ENCODE data around the gene NTN4. TPM values are rescaled to one million over a fixed set of nuclear protein-coding genes. Genes with fewer than 3 reads are reported as not detected.
"Not testable (repeated sequence)": the region's sequence is repeated elsewhere in the genome, so short reads cannot be mapped to it uniquely, and the experiment has no call there.

The NTN4 gene
- total RNA-seq, 1 experiment from 2014 or later = 0.17 TPM

DNA sequence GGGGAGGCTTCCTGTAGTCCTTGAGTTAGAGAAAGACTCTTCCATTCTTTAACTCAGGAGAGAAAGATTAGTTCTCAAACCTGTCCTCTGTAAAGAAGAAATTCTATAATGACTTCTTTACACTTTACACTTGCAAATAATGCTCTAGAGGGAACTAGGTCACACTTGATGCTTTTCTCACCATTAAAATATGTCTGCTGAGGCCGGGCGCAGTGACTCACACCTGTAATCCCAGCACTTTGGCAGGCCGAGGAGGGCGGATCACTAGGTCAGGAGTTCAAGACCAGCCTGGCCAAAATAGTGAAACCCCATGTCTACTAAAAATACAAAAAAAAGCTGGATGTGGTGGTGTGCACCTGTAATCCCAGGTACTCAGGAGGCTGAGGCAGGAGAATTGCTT is 6.3 kb downstream of the NTN4 start:
- peaks cover 8% of the 10 kb centered on the region; the same call in 1 of the 2 replicates for H3K27me3 ChIP-seq (ENCODE audit: insufficient read depth, low read length)
- no peak overlapping the region; a peak in 1 of 7 replicates for H3K27ac Mint-ChIP-seq
- no peak overlapping the region for H2BK120ac ChIP-seq (ENCODE audit: low read depth, low read length, poor library complexity, severe bottlenecking)
- no peaks in the 10 kb centered on the region for H3K4me1 ChIP-seq (ENCODE audit: insufficient read depth, low read length)
- H3K56ac ChIP-seq (ENCODE audit: insufficient read length, low read depth, low read length) = no peak overlapping the region
- H3K36me3 Mint-ChIP-seq (ENCODE audit: insufficient read depth in 1 of 3, low read depth in 3 of 3) = no peaks in the 10 kb centered on the region
- no peak overlapping the region for H3K23ac ChIP-seq (ENCODE audit: insufficient read length, low read depth, low read length)
- peaks cover 2% of the 10 kb centered on the region for H4K20me1 ChIP-seq (ENCODE audit: control insufficient read depth, insufficient read depth, insufficient read length)
- no peak overlapping the region for H3K4ac ChIP-seq (ENCODE audit: low read depth, low read length)
- H3K9ac ChIP-seq (ENCODE audit: extremely low read depth, insufficient read length, low read length) = no peak overlapping the region
- H2BK12ac ChIP-seq (ENCODE audit: insufficient read length, low read depth, low read length) = no peak overlapping the region
- no peaks in the 10 kb centered on the region for H3K79me1 ChIP-seq (ENCODE audit: insufficient read depth, low read depth, low read length, poor library complexity, severe bottlenecking)
- no peak overlapping the region for H3T11ph ChIP-seq (ENCODE audit: low read length)
- H3K9me3 Mint-ChIP-seq = no peaks in the 10 kb centered on the region
- no peak for TF ChIP-seq CTCF (conservative IDR thresholded peaks at IDR 0.05)
- no peak overlapping the region for H2BK15ac ChIP-seq (ENCODE audit: low read depth, low read length)
- H3K23me2 ChIP-seq (ENCODE audit: insufficient read length, low read depth, low read length, poor library complexity, severe bottlenecking) = peaks cover 3% of the 10 kb centered on the region
- no peak overlapping the region for H3K18ac ChIP-seq (ENCODE audit: insufficient read length, low read depth, low read length)
- no peak overlapping the region for H3K4me3 Mint-ChIP-seq
- no peak overlapping the region for H4K91ac ChIP-seq (ENCODE audit: insufficient read length, low read depth, low read length)
- no peak overlapping the region for H4K5ac ChIP-seq (ENCODE audit: insufficient read length, low read depth, low read length)
- no peaks in the 10 kb centered on the region for H3K9me3 ChIP-seq (ENCODE audit: control insufficient read depth, low read depth, low read length)
- H3K27ac ChIP-seq (ENCODE audit: insufficient read length, low read depth, low read length) = no peak overlapping the region
- no peak overlapping the region for H2BK5ac ChIP-seq (ENCODE audit: insufficient read length, low read length)
- H3K27me3 Mint-ChIP-seq (ENCODE audit: low read depth) = peaks cover 36% of the 10 kb centered on the region
- H2BK20ac ChIP-seq (ENCODE audit: low read depth, low read length, poor library complexity, severe bottlenecking) = no peak overlapping the region
- H3K79me2 ChIP-seq (ENCODE audit: insufficient read depth, low read length) = no peaks in the 10 kb centered on the region
- WGBS (ENCODE audit: extremely low coverage, insufficient read length, low lambda C conversion rate) = no CpG with 5 or more reads among the region's 4 CpGs
- no peak overlapping the region for H3K4me2 ChIP-seq (ENCODE audit: insufficient read depth, insufficient read length, low read length)
- no peak overlapping the region for H2AFZ ChIP-seq (ENCODE audit: low read length)
- no peak overlapping the region for H3K14ac ChIP-seq (ENCODE audit: insufficient read depth, low read length)
- no peak overlapping the region for H2AK5ac ChIP-seq (ENCODE audit: insufficient read length, low read length)
- no peak overlapping the region for H4K8ac ChIP-seq (replicated peaks; ENCODE audit: insufficient read length, low read depth, low read length)
- H3K4me1 Mint-ChIP-seq = peaks cover 5% of the 10 kb centered on the region in 2 experiments
- DNase-seq = no peak

DNA sequence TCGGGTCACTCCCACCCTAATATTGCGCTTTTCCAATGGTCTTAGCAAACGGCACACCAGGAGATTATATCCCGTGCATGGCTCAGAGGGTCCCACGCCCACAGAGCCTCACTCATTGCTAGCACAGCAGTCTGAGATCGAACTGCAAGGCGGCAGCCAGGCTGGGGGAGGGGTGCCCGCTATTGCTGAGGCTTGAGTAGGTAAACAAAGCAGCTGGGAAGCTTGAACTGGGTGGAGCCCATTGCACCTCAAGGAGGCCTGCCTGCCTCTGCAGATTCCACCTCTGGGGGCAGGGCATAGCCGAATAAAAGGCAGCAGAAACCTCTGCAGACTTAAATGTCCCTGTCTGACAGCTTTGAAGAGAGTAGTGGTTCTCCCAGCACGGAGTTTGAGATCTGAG is 15.1 kb downstream of the NTN4 start:
- not testable (repeated sequence) for H3K9me3 ChIP-seq (ENCODE audit: control insufficient read depth, low read depth, low read length); H4K5ac ChIP-seq (ENCODE audit: insufficient read length, low read depth, low read length); H2AK5ac ChIP-seq (ENCODE audit: insufficient read length, low read length); H2BK12ac ChIP-seq (ENCODE audit: insufficient read length, low read depth, low read length); H3K23ac ChIP-seq (ENCODE audit: insufficient read length, low read depth, low read length); H3K14ac ChIP-seq (ENCODE audit: insufficient read depth, low read length); H3K56ac ChIP-seq (ENCODE audit: insufficient read length, low read depth, low read length); H4K8ac ChIP-seq (replicated peaks; ENCODE audit: insufficient read length, low read depth, low read length); H3K4ac ChIP-seq (ENCODE audit: low read depth, low read length); DNase-seq; H3K23me2 ChIP-seq (ENCODE audit: insufficient read length, low read depth, low read length, poor library complexity, severe bottlenecking); H3K9ac ChIP-seq (ENCODE audit: extremely low read depth, insufficient read length, low read length); H2BK20ac ChIP-seq (ENCODE audit: low read depth, low read length, poor library complexity, severe bottlenecking); H3K4me3 Mint-ChIP-seq; H3K27ac ChIP-seq (ENCODE audit: insufficient read length, low read depth, low read length); H3K27me3 ChIP-seq (ENCODE audit: insufficient read depth, low read length); H2BK15ac ChIP-seq (ENCODE audit: low read depth, low read length); H3K4me1 ChIP-seq (ENCODE audit: insufficient read depth, low read length); H4K91ac ChIP-seq (ENCODE audit: insufficient read length, low read depth, low read length); H3K27ac Mint-ChIP-seq; H3T11ph ChIP-seq (ENCODE audit: low read length); H3K79me2 ChIP-seq (ENCODE audit: insufficient read depth, low read length); H3K4me1 Mint-ChIP-seq; H3K4me2 ChIP-seq (ENCODE audit: insufficient read depth, insufficient read length, low read length); H2BK5ac ChIP-seq (ENCODE audit: insufficient read length, low read length); H4K20me1 ChIP-seq (ENCODE audit: control insufficient read depth, insufficient read depth, insufficient read length); H3K79me1 ChIP-seq (ENCODE audit: insufficient read depth, low read depth, low read length, poor library complexity, severe bottlenecking); H2BK120ac ChIP-seq (ENCODE audit: low read depth, low read length, poor library complexity, severe bottlenecking); H3K18ac ChIP-seq (ENCODE audit: insufficient read length, low read depth, low read length); H2AFZ ChIP-seq (ENCODE audit: low read length)
- Mint-ChIP-seq H3K9me3 (peaks cover 23 to 24% of the 10 kb centered on the region in 2 experiments), H3K27me3 (ENCODE audit: low read depth) (peaks cover 25% of the 10 kb centered on the region), H3K36me3 (ENCODE audit: insufficient read depth in 1 of 3, low read depth in 3 of 3) (peaks cover 6 to 22% (median 15%) of the 10 kb centered on the region in 3 experiments)
- no CpG with 5 or more reads among the region's 10 CpGs for WGBS (ENCODE audit: extremely low coverage, insufficient read length, low lambda C conversion rate)
